HPDE6-E6E7 (cell line): ENCODE results near the gene EXOG.

Experiments
- DNase-seq: peaks from one replicate; pipeline ENCODE4 v3.0.0; 2011; ENCODE audit warnings: missing footprints; ENCODE audit errors: extremely low spot score

Gene EXOG

GRCh38 chr3:38473229-38473628, 22.9 kb upstream of the EXOG start:
- no peak for DNase-seq

GRCh38 chr3:38474928-38475605, 21.1 kb upstream of the EXOG start:
- no peak for DNase-seq

GRCh38 chr3:38475716-38476115, 20.4 kb upstream of the EXOG start:
- DNase-seq = no peak

- no peak for DNase-seq
Observed at GRCh38 chr3:38476157-38476756, 19.9 kb upstream of the EXOG start.

GRCh38 chr3:38477057-38477820, 18.9 kb upstream of the EXOG start:
- DNase-seq = no peak

- no peak for DNase-seq
Observed at GRCh38 chr3:38477839-38478450, 18.2 kb upstream of the EXOG start.

- DNase-seq = no peak
Observed at GRCh38 chr3:38478901-38479300, 17.2 kb upstream of the EXOG start.

GRCh38 chr3:38479431-38480092, 16.6 kb upstream of the EXOG start:
- DNase-seq = peak; percentile 17

- DNase-seq = no peak
Observed at GRCh38 chr3:38480093-38480445, 16.1 kb upstream of the EXOG start.

- DNase-seq = no peak
Observed at GRCh38 chr3:38480930-38481329, 15.2 kb upstream of the EXOG start.

GRCh38 chr3:38482951-38483350, 13.2 kb upstream of the EXOG start:
- no peak for DNase-seq

- no peak for DNase-seq
Observed at GRCh38 chr3:38487323-38487722, 8.8 kb upstream of the EXOG start.

GRCh38 chr3:38488949-38489348, 7.2 kb upstream of the EXOG start:
- DNase-seq = no peak

- DNase-seq = no peak
Observed at GRCh38 chr3:38489766-38490165, 6.4 kb upstream of the EXOG start.

- no peak for DNase-seq
Observed at GRCh38 chr3:38490281-38491030, 5.7 kb upstream of the EXOG start.

- DNase-seq = no peak
Observed at GRCh38 chr3:38491215-38491614, 4.9 kb upstream of the EXOG start.

- no peak for DNase-seq
Observed at GRCh38 chr3:38493031-38493430, 3.1 kb upstream of the EXOG start.

- no peak for DNase-seq
Observed at GRCh38 chr3:38497031-38497430, 891 bp downstream of the EXOG start.

- no peak for DNase-seq
Observed at GRCh38 chr3:38500688-38501417, 4.7 kb downstream of the EXOG start.

- no peak for DNase-seq
Observed at GRCh38 chr3:38507120-38507519, 11.0 kb downstream of the EXOG start.

GRCh38 chr3:38509732-38510131, 13.6 kb downstream of the EXOG start:
- DNase-seq = no peak
